Naive thymus-derived CD4-positive, alpha-beta T cell (primary cell): ENCODE data around the gene ATF2. TPM values are rescaled to one million over a fixed set of nuclear protein-coding genes. Genes with fewer than 3 reads are reported as not detected.

ENCODE experiments used
- ATAC-seq: fragments of 150-1000 bp; cut with Tn5 transposase; 2 replicates; pipeline ENCODE4 v1.10.0; 2021; ENCODE audit warnings: mild to moderate bottlenecking, moderate library complexity
- CTCF ChIA-PET: fragments of 350-600 bp; sonication (Branson Sonifier 250); formaldehyde crosslinking; loops from one replicate; lab custom pipeline; 2021; ENCODE audit warnings: antibody characterized with exemption; lab: Charles Lee
- POLR2A ChIA-PET: fragments of 350-600 bp; sonication (Branson Sonifier 250); formaldehyde crosslinking; loops from one replicate; lab custom pipeline; 2021; ENCODE audit warnings: antibody characterized with exemption, inconsistent platforms; lab: Charles Lee
- DNase-seq, 9 donors: peaks; one replicate each; pipeline versions ENCODE4 v3.0.0 to v3.0.0-alpha.2; 2020 to 2022; ENCODE audit warnings: mixed read lengths in 1 of 9
- H3K27ac ChIP-seq: one replicate; pipeline ENCODE4 v1.7.0; 2013; ENCODE audit warnings: mild to moderate bottlenecking, low read depth, low read length, moderate library complexity
- H3K27me3 ChIP-seq, 2 donors: one replicate each; pipeline ENCODE4 v1.7.0; 2013; ENCODE audit warnings: low read length in 2 of 2, mild to moderate bottlenecking in 2 of 2, moderate library complexity in 2 of 2; ENCODE audit not compliant: control insufficient read depth in 2 of 2, insufficient read depth in 2 of 2
- H3K36me3 ChIP-seq, 3 experiments: 1 replicate in 2 of 3; 2 replicates in 1 of 3; pipeline ENCODE4 v1.7.0; 2013; ENCODE audit warnings: low read length in 3 of 3, mild to moderate bottlenecking in 3 of 3, moderate library complexity in 1 of 3; ENCODE audit not compliant: insufficient read depth in 3 of 3, control insufficient read depth in 2 of 3
- H3K4me1 ChIP-seq, 2 donors: one replicate each; pipeline ENCODE4 v1.7.0; 2013; ENCODE audit warnings: low read length in 2 of 2, mild to moderate bottlenecking in 2 of 2, moderate library complexity in 1 of 2; ENCODE audit not compliant: control insufficient read depth in 2 of 2, insufficient read depth in 2 of 2
- H3K4me3 ChIP-seq: 2 replicates; pipeline ENCODE4 v1.7.0; 2013; ENCODE audit warnings: mild to moderate bottlenecking, low read length
- H3K9me3 ChIP-seq, 3 experiments: 1 replicate in 2 of 3; 2 replicates in 1 of 3; pipeline ENCODE4 v1.7.0; 2013; ENCODE audit warnings: low read length in 3 of 3; ENCODE audit not compliant: control insufficient read depth in 2 of 3
- H3K27ac Mint-ChIP-seq, 9 donors: one replicate each; pipeline ENCODE4 v1.8.0; 2020 to 2022; ENCODE audit warnings: mixed read lengths in 9 of 9, mild to moderate bottlenecking in 8 of 9, moderate library complexity in 5 of 9, inconsistent platforms in 2 of 9
- H3K27me3 Mint-ChIP-seq, 5 donors: one replicate each; pipeline ENCODE4 v1.8.0; 2021 to 2022; ENCODE audit warnings: mixed read lengths in 5 of 5, mild to moderate bottlenecking in 1 of 5
- H3K36me3 Mint-ChIP-seq, 5 donors: one replicate each; pipeline ENCODE4 v1.8.0; 2020 to 2022; ENCODE audit warnings: mixed read lengths in 5 of 5, mild to moderate bottlenecking in 3 of 5, inconsistent platforms in 1 of 5
- H3K4me1 Mint-ChIP-seq, 7 donors: one replicate each; pipeline ENCODE4 v1.8.0; 2020 to 2022; ENCODE audit warnings: mixed read lengths in 7 of 7, mild to moderate bottlenecking in 3 of 7, inconsistent platforms in 1 of 7
- H3K4me3 Mint-ChIP-seq, 10 donors: one replicate each; pipeline ENCODE4 v1.8.0; 2020 to 2022; ENCODE audit warnings: mild to moderate bottlenecking in 10 of 10, mixed read lengths in 10 of 10, moderate library complexity in 6 of 10, inconsistent platforms in 2 of 10
- H3K9me3 Mint-ChIP-seq, 11 donors: one replicate each; pipeline ENCODE4 v1.8.0; 2020 to 2022; ENCODE audit warnings: mixed read lengths in 11 of 11, mild to moderate bottlenecking in 4 of 11, inconsistent platforms in 1 of 11, moderate library complexity in 1 of 11
- intact Hi-C, 2 donors: fragments of 100-400 bp; cut with micrococcal nuclease; formaldehyde crosslinking; loops; one replicate each; pipeline ENCODE4 v1.15.1; 2023
- polyA plus RNA-seq, 2 donors: library from polyadenylated mRNA; unstranded; fragments of 300-500 nt; fragmentation: Illumina TruSeq; gene quantifications; one replicate each; pipeline ENCODE4 v1.2.3, GENCODE V29; 2021
- total RNA-seq, 6 experiments: library from RNA in 5 of 6; stranded (reverse) in 5 of 6; gene quantifications; 1 replicate in 5 of 6; 2 replicates in 1 of 6; pipeline ENCODE4 v1.2.3 and lab custom pipeline; 2021 to 2026

The ATF2 gene
- total and polyA plus RNA-seq, 7 experiments from 2014 or later = 29.6 to 67.2 (median 58.7) TPM

- Mint-ChIP-seq H3K27me3 (no peaks in the 10 kb centered on the region), H3K36me3 (peaks cover 4 to 34% (median 26%) of the 10 kb centered on the region in 5 donors), H3K4me3 (peak overlapping the region; percentile 77 to 96 (median 88)), H3K9me3 (peaks cover 0 to 7% (median 0%) of the 10 kb centered on the region in 11 donors), H3K4me1 (peaks cover 14 to 42% (median 32%) of the 10 kb centered on the region in 7 donors), H3K27ac (peak overlapping the region; percentile 86 to 99 (median 93))
- Histone ChIP-seq H3K27me3 (no peaks in the 10 kb centered on the region), H3K4me3 (peak overlapping the region; percentile 84), H3K36me3 (peaks cover 6 to 23% (median 22%) of the 10 kb centered on the region in 3 experiments), H3K9me3 (no peaks in the 10 kb centered on the region), H3K4me1 (peaks cover 6 to 13% of the 10 kb centered on the region in 2 donors), H3K27ac (peak overlapping the region; percentile 89)
- ChIA-PET POLR2A (interaction anchor here (1.0 to 1.5 kb wide), 3 partner anchors 8 to 12 kb away, joined by 3 to 8 read pairs (median 3); partner anchors contain the start of gene ATF2), CTCF (interaction anchor here (0.5 to 1.2 kb wide), 2 partner anchors 12 to 63 kb away, joined by 3 read pairs; partner anchors contain the start of gene ATF2)
- DNase-seq (peak; percentile 17 to 66 (median 45)), ATAC-seq (peak; percentile 62)
- intact Hi-C loops = loop anchor here (1.0 to 10.0 kb wide), 8 partner anchors 12 to 1216 kb away; partner anchors contain the start of genes ATF2 (in 2 of the 2), GPR155 (in 2 of the 2), LNPK (in 1 of the 2) and SCRN3 (in 1 of the 2)
Observed at GRCh38 chr2:175180701-175181103, 12.7 kb upstream of the ATF2 start.

- no peak overlapping the region for H3K4me3 Mint-ChIP-seq
- intact Hi-C loops = no loop called here
- POLR2A ChIA-PET = interaction anchor here (0.6 kb wide), 1 partner anchor 52 kb away, joined by 3 read pairs; no protein-coding TSS in a partner anchor
Observed at GRCh38 chr2:175176624-175177023, 8.6 kb upstream of the ATF2 start.

DNA sequence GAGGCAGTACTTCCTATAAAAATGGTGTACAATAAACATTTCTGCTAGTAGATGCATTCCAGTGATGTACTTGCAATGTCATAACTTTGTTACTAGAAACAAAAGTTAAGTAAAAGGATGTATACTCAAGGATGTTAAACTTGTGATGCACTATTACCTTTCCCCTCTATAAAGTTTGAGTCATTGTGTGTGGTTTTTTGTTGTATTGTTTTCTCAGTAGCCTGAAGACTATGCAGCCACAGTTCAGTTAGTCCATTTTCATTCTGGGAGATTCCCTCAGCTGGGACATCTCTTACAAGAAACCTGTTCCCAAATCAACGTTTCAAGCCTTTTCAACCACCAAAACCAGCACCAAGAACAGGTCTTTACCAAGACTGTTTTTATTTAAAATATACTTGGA, 7.9 kb upstream of the ATF2 start:
- ATAC-seq (no peak), DNase-seq (no peak)
- Histone ChIP-seq H3K27me3 (no peaks in the 10 kb centered on the region), H3K4me3 (no peak overlapping the region), H3K4me1 (peaks cover 0 to 8% of the 10 kb centered on the region in 2 donors), H3K36me3 (peaks cover 6 to 29% (median 22%) of the 10 kb centered on the region in 3 experiments), H3K9me3 (no peaks in the 10 kb centered on the region), H3K27ac (no peak overlapping the region)
- intact Hi-C loops = no loop called here
- H3K27ac Mint-ChIP-seq = no peak overlapping the region
- H3K27me3 Mint-ChIP-seq = no peaks in the 10 kb centered on the region
- ChIA-PET POLR2A (interaction anchor here (0.6 kb wide), 1 partner anchor 51 kb away, joined by 3 read pairs; no protein-coding TSS in a partner anchor), CTCF (no interaction called here)
- H3K36me3 Mint-ChIP-seq = peaks cover 0 to 39% (median 33%) of the 10 kb centered on the region in 5 donors
- H3K4me1 Mint-ChIP-seq = peaks cover 9 to 55% (median 32%) of the 10 kb centered on the region in 7 donors
- H3K4me3 Mint-ChIP-seq = no peak overlapping the region
- no peaks in the 10 kb centered on the region for H3K9me3 Mint-ChIP-seq

More at GRCh38 chr2:175176624-175177023, 8.6 kb upstream of the ATF2 start:
- H3K4me1 Mint-ChIP-seq = peaks cover 12 to 52% (median 33%) of the 10 kb centered on the region in 7 donors
- H3K27me3 ChIP-seq = no peaks in the 10 kb centered on the region
- peaks cover 0 to 3% (median 0%) of the 10 kb centered on the region in 11 donors for H3K9me3 Mint-ChIP-seq
- H3K27me3 Mint-ChIP-seq = no peaks in the 10 kb centered on the region
- H3K27ac ChIP-seq = no peak overlapping the region
- H3K4me1 ChIP-seq = peaks cover 0 to 9% of the 10 kb centered on the region in 2 donors
- peak overlapping the region in 1 of 9 donors; percentile 27 for H3K27ac Mint-ChIP-seq
- H3K9me3 ChIP-seq = no peaks in the 10 kb centered on the region
- ATAC-seq = no peak
- DNase-seq = no peak
- H3K36me3 ChIP-seq = peaks cover 6 to 29% (median 22%) of the 10 kb centered on the region in 3 experiments
- no peak overlapping the region for H3K4me3 ChIP-seq
- peaks cover under 1 to 42% (median 33%) of the 10 kb centered on the region in 5 donors for H3K36me3 Mint-ChIP-seq
- CTCF ChIA-PET = no interaction called here

GRCh38 chr2:175175320-175175719, 7.3 kb upstream of the ATF2 start:
- H3K4me1 ChIP-seq = peaks cover 0 to 3% of the 10 kb centered on the region in 2 donors
- H3K9me3 ChIP-seq = no peaks in the 10 kb centered on the region
- intact Hi-C loops = no loop called here
- H3K27me3 ChIP-seq = no peaks in the 10 kb centered on the region
- ChIA-PET CTCF (no interaction called here), POLR2A (no interaction called here)
- H3K4me1 Mint-ChIP-seq = peaks cover 4 to 55% (median 30%) of the 10 kb centered on the region in 7 donors
- H3K27me3 Mint-ChIP-seq = no peaks in the 10 kb centered on the region
- H3K27ac ChIP-seq = no peak overlapping the region
- DNase-seq (no peak), ATAC-seq (no peak)
- H3K4me3 Mint-ChIP-seq = no peak overlapping the region
- H3K4me3 ChIP-seq = no peak overlapping the region
- H3K36me3 Mint-ChIP-seq = peaks cover 0 to 39% (median 28%) of the 10 kb centered on the region in 5 donors
- H3K36me3 ChIP-seq = peaks cover 6 to 29% (median 22%) of the 10 kb centered on the region in 3 experiments
- H3K9me3 Mint-ChIP-seq = no peaks in the 10 kb centered on the region
- H3K27ac Mint-ChIP-seq = peak overlapping the region in 1 of 9 donors; percentile 15

DNA sequence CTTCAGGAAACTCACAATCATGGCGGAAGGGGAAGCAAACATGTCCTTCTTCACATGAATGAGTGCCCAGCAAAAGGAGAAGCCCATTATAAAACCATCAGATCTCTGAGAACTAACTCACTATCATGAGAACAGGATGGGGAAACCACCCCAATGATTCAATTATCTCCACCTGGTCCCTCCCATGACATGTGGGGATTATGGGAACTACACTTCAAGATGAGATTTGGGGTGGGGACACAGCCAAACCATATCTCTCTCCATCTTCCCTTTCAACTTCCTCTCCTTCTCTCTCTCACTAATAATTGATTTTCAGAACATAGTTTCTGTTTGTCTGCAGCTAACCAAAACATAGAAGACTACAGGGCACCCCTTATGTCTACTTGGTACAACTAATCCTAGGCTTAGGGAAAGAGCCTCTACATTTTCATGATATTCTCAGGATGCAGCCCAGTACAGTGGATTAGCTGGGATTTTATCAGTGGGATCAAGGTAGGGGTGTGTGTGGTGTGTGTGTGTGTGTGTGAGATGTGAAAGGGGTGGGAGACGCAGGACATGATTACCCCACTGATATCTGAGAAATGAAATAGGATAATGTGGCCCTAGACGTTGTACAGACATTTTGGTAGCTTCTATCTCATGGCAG, 2.8 kb upstream of the ATF2 start:
- H3K4me1 Mint-ChIP-seq = peaks cover 18 to 68% (median 48%) of the 10 kb centered on the region in 7 donors

GRCh38 chr2:175169191-175169590, 1.2 kb upstream of the ATF2 start:
- no peak for ATAC-seq
- no peak for DNase-seq
- Mint-ChIP-seq H3K27ac (peak overlapping the region; percentile 26 to 100 (median 94)), H3K27me3 (no peaks in the 10 kb centered on the region), H3K4me3 (peak overlapping the region in 9 of 10 donors; percentile 49 to 100 (median 96)), H3K4me1 (peaks cover 21 to 74% (median 55%) of the 10 kb centered on the region in 7 donors), H3K9me3 (no peaks in the 10 kb centered on the region), H3K36me3 (peaks cover 0 to 12% (median 7%) of the 10 kb centered on the region in 5 donors)
- Histone ChIP-seq H3K4me1 (peaks cover 13 to 20% of the 10 kb centered on the region in 2 donors), H3K27ac (peak overlapping the region; percentile 91), H3K27me3 (no peaks in the 10 kb centered on the region), H3K4me3 (no peak overlapping the region), H3K9me3 (no peaks in the 10 kb centered on the region), H3K36me3 (peaks cover 0 to 6% (median 0%) of the 10 kb centered on the region in 3 experiments)
- CTCF ChIA-PET = interaction anchor here (0.9 to 1.3 kb wide), 2 partner anchors 11 to 34 kb away, joined by 3 read pairs; no protein-coding TSS in a partner anchor
- intact Hi-C loops = loop anchor here (2.0 to 10.0 kb wide), 14 partner anchors 57 to 1812 kb away; partner anchors contain the start of genes SCRN3 (in 2 of the 2), WIPF1 (in 2 of the 2), LNPK (in 1 of the 2) and MTX2 (in 1 of the 2)
- POLR2A ChIA-PET = interaction anchor here (1.2 to 2.1 kb wide), 2 partner anchors 9 to 12 kb away, joined by 8 to 20 read pairs; partner anchors contain the start of gene ATP5MC3

More for the DNA sequence above, 2.8 kb upstream of the ATF2 start:
- Histone ChIP-seq H3K4me3 (no peak overlapping the region), H3K9me3 (no peaks in the 10 kb centered on the region), H3K36me3 (peaks cover 0 to 11% (median 0%) of the 10 kb centered on the region in 3 experiments), H3K4me1 (peaks cover 13 to 20% of the 10 kb centered on the region in 2 donors), H3K27ac (no peak overlapping the region), H3K27me3 (no peaks in the 10 kb centered on the region)
- CTCF ChIA-PET = interaction anchor here (0.9 kb wide), 1 partner anchor 14 kb away, joined by 3 read pairs; no protein-coding TSS in a partner anchor
- Mint-ChIP-seq H3K36me3 (peaks cover 0 to 21% (median 14%) of the 10 kb centered on the region in 5 donors), H3K4me3 (peak overlapping the region in 1 of 10 donors; percentile 19), H3K27me3 (no peaks in the 10 kb centered on the region), H3K9me3 (no peaks in the 10 kb centered on the region), H3K27ac (peak overlapping the region in 4 of 9 donors; percentile 0 to 44 (median 36))
- intact Hi-C loops = no loop called here
- no peak for DNase-seq
- POLR2A ChIA-PET = interaction anchor here (0.6 to 1.0 kb wide), 3 partner anchors 9 to 10 kb away, joined by 3 to 4 read pairs (median 3); no protein-coding TSS in a partner anchor
- no peak for ATAC-seq
